MCF 10A (cell line): ENCODE measurements around the gene TGFB1. TPM values are rescaled to one million over a fixed set of nuclear protein-coding genes. Genes with fewer than 3 reads are reported as not detected.

Source experiments
- BruUV-seq: library from RNA; stranded (reverse); fragments of 400-500 nt; replicated peaks from 2 replicates; lab custom pipeline; 2021; lab: Mats Ljungman, UMichigan
- CTCF ChIA-PET: fragments of 300-600 bp; sonication (Branson Sonifier 250); formaldehyde crosslinking; extraction: SDS; loops from one replicate; lab custom pipeline; 2021; ENCODE audit warnings: antibody characterized with exemption, inconsistent platforms; lab: Yijun Ruan, JAX
- POLR2A ChIA-PET: fragments of 300-600, 350-650 bp; sonication (Branson Sonifier 250); formaldehyde crosslinking; extraction: SDS; loops from one replicate; lab custom pipeline; 2020; ENCODE audit warnings: antibody characterized with exemption, inconsistent platforms; lab: Yijun Ruan, JAX
- DNase-seq: peaks from one replicate; pipeline ENCODE4 v3.0.0-alpha.2; 2018; ENCODE audit not compliant: unreplicated experiment
- H3K27ac Mint-ChIP-seq: one replicate; pipeline ENCODE4 v1.8.0; 2022; ENCODE audit warnings: mild to moderate bottlenecking, low read depth, mixed read lengths; ENCODE audit not compliant: unreplicated experiment
- H3K27me3 Mint-ChIP-seq: one replicate; pipeline ENCODE4 v1.8.0; 2022; ENCODE audit warnings: mixed read lengths; ENCODE audit not compliant: insufficient read depth, unreplicated experiment
- H3K36me3 Mint-ChIP-seq: one replicate; pipeline ENCODE4 v1.8.0; 2022; ENCODE audit warnings: mild to moderate bottlenecking, moderate library complexity, mixed read lengths; ENCODE audit not compliant: insufficient read depth, unreplicated experiment
- H3K4me1 Mint-ChIP-seq: one replicate; pipeline ENCODE4 v1.8.0; 2022; ENCODE audit warnings: mixed read lengths; ENCODE audit not compliant: insufficient read depth, unreplicated experiment
- H3K4me3 Mint-ChIP-seq: one replicate; pipeline ENCODE4 v1.8.0; 2022; ENCODE audit warnings: mild to moderate bottlenecking, moderate library complexity, mixed read lengths; ENCODE audit not compliant: unreplicated experiment
- H3K9me3 Mint-ChIP-seq: one replicate; pipeline ENCODE4 v1.8.0; 2022; ENCODE audit warnings: mixed read lengths; ENCODE audit not compliant: unreplicated experiment
- CTCF ChIP-seq: fragments of 200-600 bp; IDR thresholded peaks from one replicate; pipeline ENCODE4 v1.8.0; 2022; ENCODE audit warnings: antibody characterized with exemption, mild to moderate bottlenecking; ENCODE audit not compliant: unreplicated experiment
- intact Hi-C: fragments of 100-400 bp; cut with micrococcal nuclease; formaldehyde crosslinking; loops from 2 replicates; pipeline ENCODE4 v1.14.1; 2022
- total RNA-seq: library from RNA; stranded (reverse); gene quantifications from 2 replicates; pipeline ENCODE4 v1.2.3, GENCODE V29; 2022

TGFB1 gene
- total RNA-seq, 1 experiment from 2014 or later = 27.8 TPM

- no peak for DNase-seq
- no peaks in the 10 kb centered on the region for H3K9me3 Mint-ChIP-seq
- intact Hi-C loops = loop anchor here (2.0 to 10.0 kb wide), 2 partner anchors 26 to 248 kb away; partner anchors contain the start of genes CEACAM21 and TGFB1
- peak overlapping the region; percentile 41 for H3K27ac Mint-ChIP-seq
- peaks cover 56% of the 10 kb centered on the region for H3K4me1 Mint-ChIP-seq
- peaks cover 29% of the 10 kb centered on the region for H3K36me3 Mint-ChIP-seq
- no peaks in the 10 kb centered on the region for H3K27me3 Mint-ChIP-seq
- CTCF ChIA-PET = interaction anchor here (1.1 to 1.4 kb wide), 2 partner anchors 16 to 75 kb away, joined by 3 to 4 read pairs; no protein-coding TSS in a partner anchor
- TSS peak; percentile 73 for BruUV-seq
- no peak for TF ChIP-seq CTCF
- POLR2A ChIA-PET = interaction anchor here (0.9 to 2.7 kb wide), 11 partner anchors 9 to 71 kb away, joined by 3 to 20 read pairs (median 11); partner anchors contain the start of genes B9D2, CCDC97, HNRNPUL1 and TGFB1
- H3K4me3 Mint-ChIP-seq = peak overlapping the region; percentile 71
Observed at GRCh38 chr19:41327076-41327575, 26.6 kb downstream of the TGFB1 start.

- Mint-ChIP-seq H3K4me3 (peak overlapping the region; percentile 32), H3K36me3 (peaks cover 21% of the 10 kb centered on the region), H3K27ac (peak overlapping the region; percentile 41), H3K27me3 (no peaks in the 10 kb centered on the region), H3K4me1 (peaks cover 51% of the 10 kb centered on the region), H3K9me3 (no peaks in the 10 kb centered on the region)
- ChIA-PET CTCF (interaction anchor here (0.5 kb wide), 1 partner anchor 70 kb away, joined by 3 read pairs; no protein-coding TSS in a partner anchor), POLR2A (interaction anchor here (1.8 to 2.6 kb wide), 2 partner anchors 16 to 72 kb away, joined by 8 to 12 read pairs; partner anchors contain the start of gene CCDC97)
- BruUV-seq = no TSS peak
- no peak for DNase-seq
- TF ChIP-seq CTCF = no peak
- intact Hi-C loops = loop anchor here (2.0 to 10.0 kb wide), 2 partner anchors 27 to 249 kb away; partner anchors contain the start of genes CEACAM21 and TGFB1
Observed at GRCh38 chr19:41325947-41326706, 27.6 kb downstream of the TGFB1 start.

- DNase-seq = no peak
- Mint-ChIP-seq H3K9me3 (no peaks in the 10 kb centered on the region), H3K27ac (peak overlapping the region; percentile 7), H3K36me3 (peaks cover 24% of the 10 kb centered on the region), H3K4me3 (no peak overlapping the region), H3K4me1 (peaks cover 51% of the 10 kb centered on the region), H3K27me3 (no peaks in the 10 kb centered on the region)
- TF ChIP-seq CTCF = no peak
- ChIA-PET POLR2A (interaction anchor here (0.7 to 1.4 kb wide), 5 partner anchors 11 to 605 kb away, joined by 3 to 5 read pairs (median 3); no protein-coding TSS in a partner anchor), CTCF (interaction anchor here (0.5 kb wide), 1 partner anchor 71 kb away, joined by 3 read pairs; no protein-coding TSS in a partner anchor)
- intact Hi-C loops = loop anchor here (10.0 kb wide), 1 partner anchor 249 kb away; the partner anchor contains the start of gene CEACAM21
- BruUV-seq = no TSS peak
Observed at GRCh38 chr19:41325640-41325946, 28.1 kb downstream of the TGFB1 start.
